Common myeloid progenitor, CD34-positive (primary cell): Measurements from ENCODE around the gene TMEM106C.
"Not testable (repeated sequence)": the region's sequence is repeated elsewhere in the genome, so short reads cannot be mapped to it uniquely, and the experiment has no call there.

Experiments used
- CTCF ChIA-PET: fragments of 350-600 bp; sonication (Branson Sonifier 250); formaldehyde crosslinking; loops from one replicate; lab custom pipeline; 2021; ENCODE audit warnings: antibody characterized with exemption; lab: Charles Lee
- POLR2A ChIA-PET: fragments of 350-600 bp; sonication (Branson Sonifier 250); formaldehyde crosslinking; loops from one replicate; lab custom pipeline; 2021; ENCODE audit warnings: antibody characterized with exemption; lab: Charles Lee
- DNase-seq, 3 donors: peaks; one replicate each; pipeline versions ENCODE4 v3.0.0 to v3.0.0-alpha.2; 2013
- H3K27ac ChIP-seq, 2 experiments: 1 replicate in 1 of 2; 2 replicates in 1 of 2; pipeline ENCODE4 v1.7.0; 2013; ENCODE audit warnings: inconsistent platforms in 2 of 2, low read length in 2 of 2, mild to moderate bottlenecking in 2 of 2, low read depth in 1 of 2, moderate library complexity in 1 of 2; ENCODE audit not compliant: severe bottlenecking in 2 of 2, insufficient read depth in 1 of 2, poor library complexity in 1 of 2
- H3K27me3 ChIP-seq, 5 experiments: replicated peaks in 2 of 5; 1 replicate in 3 of 5; 2 replicates in 2 of 5; pipeline versions ENCODE4 v1.6.1 to v1.7.0; 2013; ENCODE audit warnings: low read length in 4 of 5, mild to moderate bottlenecking in 2 of 5, moderate library complexity in 2 of 5, inconsistent platforms in 1 of 5; ENCODE audit not compliant: insufficient read depth in 5 of 5, control insufficient read depth in 4 of 5
- H3K36me3 ChIP-seq, 4 experiments: 1 replicate in 2 of 4; 2 replicates in 2 of 4; pipeline versions ENCODE4 v1.6.1 to v1.7.0; 2013; ENCODE audit warnings: low read length in 3 of 4, control low read depth in 1 of 4, mild to moderate bottlenecking in 1 of 4; ENCODE audit not compliant: control insufficient read depth in 4 of 4, insufficient read depth in 4 of 4
- H3K4me1 ChIP-seq, 4 experiments: 1 replicate in 3 of 4; 2 replicates in 1 of 4; pipeline versions ENCODE4 v1.6.1 to v1.7.1; 2013; ENCODE audit warnings: low read length in 3 of 4, mild to moderate bottlenecking in 3 of 4, control low read depth in 1 of 4, inconsistent platforms in 1 of 4, moderate library complexity in 1 of 4; ENCODE audit not compliant: control insufficient read depth in 4 of 4, insufficient read depth in 4 of 4; ENCODE audit errors: control extremely low read depth in 1 of 4
- H3K4me3 ChIP-seq, 7 experiments: 1 replicate in 4 of 7; 2 replicates in 3 of 7; pipeline versions ENCODE4 v1.5.1 to v1.7.0; 2013; ENCODE audit warnings: mild to moderate bottlenecking in 7 of 7, low read length in 6 of 7, moderate library complexity in 6 of 7, inconsistent platforms in 2 of 7, low read depth in 2 of 7, control low read depth in 1 of 7; ENCODE audit not compliant: insufficient read depth in 4 of 7, control insufficient read depth in 1 of 7; ENCODE audit errors: extremely low read depth in 1 of 7
- H3K9me3 ChIP-seq, 5 experiments: 1 replicate in 4 of 5; 2 replicates in 1 of 5; pipeline versions ENCODE4 v1.6.1 to v1.7.1; 2013; ENCODE audit warnings: low read length in 4 of 5, mild to moderate bottlenecking in 2 of 5, inconsistent platforms in 1 of 5, low read depth in 1 of 5, moderate library complexity in 1 of 5; ENCODE audit not compliant: control insufficient read depth in 4 of 5, insufficient read depth in 2 of 5; ENCODE audit errors: control extremely low read depth in 1 of 5
- WGBS: methylation state at CpG from one replicate; pipeline ENCODE4 v1.1.5; 2013; ENCODE audit not compliant: insufficient coverage; 5-methylcytosine and 5-hydroxymethylcytosine counted together

TMEM106C gene

DNA sequence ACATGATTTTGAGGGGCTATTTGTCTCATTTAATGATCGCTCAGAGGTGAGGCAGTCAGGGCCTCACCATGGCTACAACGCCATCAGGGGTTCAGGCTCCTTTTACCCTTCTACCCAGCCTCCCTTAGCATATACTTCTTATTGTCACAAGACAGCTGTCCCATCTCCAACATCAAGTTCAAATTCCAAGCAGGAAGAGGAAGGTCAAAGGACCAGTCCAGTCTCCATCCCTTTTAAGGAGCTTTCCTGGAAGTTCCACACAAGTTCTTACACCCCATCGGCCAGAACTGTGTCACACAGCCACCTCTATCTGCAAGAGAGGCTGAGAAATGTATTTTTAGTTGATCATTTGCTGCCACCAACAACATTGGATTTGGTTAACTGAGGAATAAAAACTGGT lies 8.3 kb upstream of the TMEM106C start:
- no peak overlapping the region for H3K4me3 ChIP-seq
- DNase-seq, result no peak
- H3K4me1 ChIP-seq, result no peaks in the 10 kb centered on the region
- CTCF ChIA-PET, result interaction anchor here (1.1 to 6.4 kb wide), 3 partner anchors 8 to 50 kb away, joined by 3 to 45 read pairs (median 6); partner anchors contain the start of genes COL2A1, TMEM106C and VDR
- no peaks in the 10 kb centered on the region for H3K36me3 ChIP-seq
- no peak overlapping the region for H3K27ac ChIP-seq
- WGBS, result 100% methylated on average over 1 of the region's 3 CpGs
- H3K27me3 ChIP-seq, result peaks cover 0 to 3% (median 0%) of the 10 kb centered on the region in 5 experiments
- POLR2A ChIA-PET, result no interaction called here
- H3K9me3 ChIP-seq, result peaks cover 0 to 5% (median 0%) of the 10 kb centered on the region in 5 experiments

DNA sequence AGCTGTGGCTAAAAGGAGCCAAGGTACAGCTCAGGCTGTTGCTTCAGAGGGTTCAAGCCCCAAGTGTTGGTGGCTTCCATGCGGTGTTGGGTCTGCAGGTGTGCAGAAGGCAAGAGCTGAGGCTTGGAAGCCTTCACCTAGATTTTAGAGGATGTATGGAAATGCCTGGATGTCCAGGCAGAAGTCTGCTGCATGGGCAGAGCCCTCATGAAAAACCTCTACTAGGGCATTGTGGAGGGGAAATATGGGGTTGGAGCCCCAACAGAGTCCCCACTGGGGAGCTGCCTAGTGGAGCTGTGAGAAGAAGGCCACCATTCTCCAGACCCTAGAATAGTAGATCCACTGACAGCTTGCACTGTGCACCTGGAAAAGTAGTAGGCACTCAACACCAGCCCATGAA lies 5.7 kb upstream of the TMEM106C start:
- DNase-seq, H3K27ac ChIP-seq, H3K4me3 ChIP-seq, POLR2A ChIA-PET, H3K36me3 ChIP-seq, H3K9me3 ChIP-seq, H3K27me3 ChIP-seq, H3K4me1 ChIP-seq: not testable (repeated sequence)
- CTCF ChIA-PET, result interaction anchor here (1.5 to 1.7 kb wide), 3 partner anchors 8 to 88 kb away, joined by 4 to 5 read pairs (median 4); no protein-coding TSS in a partner anchor
- WGBS, result 100% methylated on average over 1 of the region's 1 CpG

DNA sequence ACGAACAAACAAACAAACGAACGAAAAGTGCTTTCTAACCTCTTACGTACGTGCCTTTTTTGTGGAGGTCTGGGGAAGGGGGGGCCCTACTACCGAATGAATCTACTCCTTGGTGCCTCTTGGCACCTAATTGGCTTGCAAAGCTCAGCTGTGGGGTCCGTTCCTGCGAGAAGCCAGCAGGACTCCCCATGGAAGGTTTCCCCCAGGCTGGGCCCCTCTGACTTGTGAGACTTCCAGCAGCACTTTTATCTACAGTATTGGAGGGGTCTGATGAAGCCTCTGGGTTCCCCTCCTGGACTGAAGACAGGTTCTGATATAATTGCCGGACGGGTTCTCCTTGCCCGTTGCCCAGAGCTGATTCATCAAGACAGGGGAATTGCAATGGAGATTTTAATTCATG lies 1.2 kb upstream of the TMEM106C start:
- Histone ChIP-seq H3K27ac (no peak overlapping the region), H3K36me3 (peaks cover 0 to 17% (median 9%) of the 10 kb centered on the region in 4 experiments), H3K4me3 (no peak overlapping the region), H3K9me3 (peaks cover 0 to 5% (median 0%) of the 10 kb centered on the region in 5 experiments), H3K27me3 (peaks cover 0 to 9% (median 3%) of the 10 kb centered on the region in 5 experiments), H3K4me1 (peaks cover 0 to 15% (median 9%) of the 10 kb centered on the region in 4 experiments)
- DNase-seq, result no peak
- ChIA-PET POLR2A (interaction anchor here (1.9 kb wide), 1 partner anchor 28 kb away, joined by 5 read pairs; no protein-coding TSS in a partner anchor), CTCF (interaction anchor here (0.8 to 4.3 kb wide), 5 partner anchors 11 to 57 kb away, joined by 3 to 45 read pairs (median 4); no protein-coding TSS in a partner anchor)
- 94% methylated on average over 7 of the region's 11 CpGs for WGBS

DNA sequence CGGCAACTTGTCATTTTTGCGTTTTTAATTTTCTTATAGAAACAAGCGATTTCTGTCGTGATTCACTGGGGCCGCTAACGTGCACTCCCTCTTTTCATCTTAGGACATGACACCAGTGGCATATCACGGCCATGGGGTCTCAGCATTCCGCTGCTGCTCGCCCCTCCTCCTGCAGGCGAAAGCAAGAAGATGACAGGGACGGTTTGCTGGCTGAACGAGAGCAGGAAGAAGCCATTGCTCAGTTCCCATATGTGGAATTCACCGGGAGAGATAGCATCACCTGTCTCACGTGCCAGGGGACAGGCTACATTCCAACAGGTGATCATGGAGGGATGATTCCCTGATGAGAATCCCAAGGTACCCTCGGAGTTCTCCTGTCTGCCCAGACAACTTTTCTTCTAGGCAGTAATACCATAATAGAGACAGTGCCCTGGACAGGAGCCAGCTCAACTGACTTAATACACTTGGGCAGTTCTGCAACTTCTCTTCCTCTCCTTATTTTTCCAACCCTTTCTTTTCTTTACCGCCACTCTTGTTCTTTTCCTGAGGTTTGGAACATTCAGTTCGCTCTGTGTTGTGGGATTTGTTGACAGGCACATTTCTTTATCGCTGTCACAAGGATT lies 821 bp downstream of the TMEM106C start:
- WGBS, result 18% methylated on average over 17 of the region's 18 CpGs
- POLR2A ChIA-PET, result interaction anchor here (0.6 to 1.9 kb wide), 2 partner anchors 26 to 628 kb away, joined by 4 to 5 read pairs; no protein-coding TSS in a partner anchor

DNA sequence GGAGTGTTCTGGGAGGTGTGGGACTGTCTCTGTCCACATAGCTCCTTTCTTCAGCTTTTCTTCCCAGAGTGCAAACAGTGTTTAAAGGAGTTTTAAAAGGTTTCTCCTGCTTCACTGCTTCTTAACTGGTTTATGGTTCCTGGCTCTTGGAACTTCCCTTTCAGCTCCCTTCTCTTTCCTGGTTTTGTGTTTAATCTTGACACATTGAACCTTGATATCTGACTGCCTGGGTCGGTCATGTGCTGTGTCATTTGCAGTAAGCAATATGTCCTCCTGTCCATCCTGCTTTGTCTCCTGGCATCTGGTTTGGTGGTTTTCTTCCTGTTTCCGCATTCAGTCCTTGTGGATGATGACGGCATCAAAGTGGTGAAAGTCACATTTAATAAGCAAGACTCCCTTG lies 2.2 kb downstream of the TMEM106C start:
- CTCF ChIA-PET, result interaction anchor here (2.5 to 4.3 kb wide), 2 partner anchors 14 to 37 kb away, joined by 6 to 45 read pairs; no protein-coding TSS in a partner anchor
- Histone ChIP-seq H3K4me3 (no peak overlapping the region), H3K9me3 (peaks cover 0 to 2% (median 0%) of the 10 kb centered on the region in 5 experiments), H3K27me3 (peaks cover 0 to 9% (median under 1%) of the 10 kb centered on the region in 5 experiments), H3K36me3 (peaks cover 5 to 29% (median 18%) of the 10 kb centered on the region in 4 experiments), H3K27ac (no peak overlapping the region), H3K4me1 (peaks cover 0 to 15% (median 9%) of the 10 kb centered on the region in 4 experiments)
- DNase-seq, result no peak
- 85% methylated on average over 3 of the region's 3 CpGs for WGBS
- POLR2A ChIA-PET, result no interaction called here

More for the DNA sequence above, 821 bp downstream of the TMEM106C start:
- Histone ChIP-seq H3K27me3 (peaks cover 0 to 9% (median 3%) of the 10 kb centered on the region in 5 experiments), H3K4me1 (peaks cover 0 to 15% (median 9%) of the 10 kb centered on the region in 4 experiments), H3K27ac (no peak overlapping the region), H3K4me3 (peak overlapping the region; percentile 55 to 96 (median 86)), H3K9me3 (peaks cover 0 to 2% (median 0%) of the 10 kb centered on the region in 5 experiments), H3K36me3 (peaks cover 2 to 29% (median 18%) of the 10 kb centered on the region in 4 experiments)
- DNase-seq, result peak in 2 of 3 donors; percentile 38 to 39
- CTCF ChIA-PET, result interaction anchor here (0.9 to 4.3 kb wide), 8 partner anchors 13 to 222 kb away, joined by 3 to 45 read pairs (median 3); partner anchors contain the start of gene VDR

DNA sequence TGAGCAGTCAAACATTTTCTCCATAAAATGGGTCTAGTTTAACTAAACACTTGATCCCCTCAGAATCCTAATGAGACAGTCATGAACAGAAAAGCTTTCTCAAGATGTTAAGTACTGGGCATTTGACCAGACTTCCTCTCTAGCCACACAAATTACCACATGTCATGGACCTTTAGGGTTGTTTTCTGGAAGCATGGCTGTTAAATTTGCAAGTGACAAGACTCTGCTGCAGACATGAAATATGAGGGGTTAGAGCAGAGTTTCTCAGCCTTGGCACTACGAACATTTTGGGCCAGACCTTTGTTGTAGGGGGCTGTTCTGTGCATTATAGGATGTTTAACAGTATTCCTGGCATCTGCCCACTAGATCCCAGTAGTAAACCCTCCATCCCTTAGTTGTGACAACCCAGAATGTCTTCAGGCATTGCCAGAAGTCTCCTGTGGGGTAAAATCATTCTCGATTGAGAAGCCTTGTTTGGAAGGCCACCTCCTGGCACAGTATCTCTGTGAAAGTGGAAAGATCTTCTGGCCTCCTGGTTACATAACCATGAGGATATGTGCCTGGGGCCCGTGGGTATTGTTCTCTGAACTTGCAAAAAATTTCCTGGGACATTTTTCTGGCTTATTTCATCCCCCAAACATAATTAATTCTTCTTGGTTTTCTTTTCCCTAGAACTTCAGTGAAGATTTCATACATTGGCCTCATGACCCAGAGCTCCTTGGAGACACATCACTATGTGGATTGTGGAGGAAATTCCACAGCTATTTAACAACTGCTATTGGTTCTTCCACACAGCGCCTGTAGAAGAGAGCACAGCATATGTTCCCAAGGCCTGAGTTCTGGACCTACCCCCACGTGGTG lies 4.3 kb downstream of the TMEM106C start:
- CTCF ChIA-PET, result interaction anchor here (0.6 to 1.4 kb wide), 3 partner anchors 26 to 121 kb away, joined by 3 read pairs; no protein-coding TSS in a partner anchor
- Histone ChIP-seq H3K4me3 (no peak overlapping the region), H3K4me1 (peaks cover 0 to 15% (median 9%) of the 10 kb centered on the region in 4 experiments), H3K36me3 (peaks cover 5 to 29% (median 18%) of the 10 kb centered on the region in 4 experiments), H3K27ac (no peak overlapping the region), H3K27me3 (peaks cover 0 to 3% (median 0%) of the 10 kb centered on the region in 5 experiments), H3K9me3 (no peaks in the 10 kb centered on the region)
- WGBS, result 75% methylated on average over 4 of the region's 5 CpGs
- POLR2A ChIA-PET, result no interaction called here
- DNase-seq, result no peak
